GM19043 (cell line): Measurements from ENCODE around the gene LHX6.

Experiments
- ATAC-seq: cut with Tn5 transposase; IDR thresholded peaks from one replicate; pipeline ENCODE4 v1.9.1; 2021; ENCODE audit warnings: low read depth; ENCODE audit not compliant: unreplicated experiment

LHX6 gene

GRCh38 chr9:122216798-122217418, 11.8 kb downstream of the LHX6 start:
- no peak for ATAC-seq

- no peak for ATAC-seq
Measured at GRCh38 chr9:122216138-122216797, 12.5 kb downstream of the LHX6 start.

GRCh38 chr9:122215663-122216062, 13.1 kb downstream of the LHX6 start:
- ATAC-seq: no peak

- ATAC-seq: no peak
Measured at GRCh38 chr9:122214507-122214906, 14.2 kb downstream of the LHX6 start.

GRCh38 chr9:122213589-122214413, 15.0 kb downstream of the LHX6 start:
- no peak for ATAC-seq

- no peak for ATAC-seq
Measured at GRCh38 chr9:122213102-122213588, 15.6 kb downstream of the LHX6 start.

GRCh38 chr9:122212473-122213004, 16.2 kb downstream of the LHX6 start:
- no peak for ATAC-seq

GRCh38 chr9:122209451-122209850, 19.3 kb downstream of the LHX6 start:
- ATAC-seq: no peak

- no peak for ATAC-seq
Measured at GRCh38 chr9:122207096-122207495, 21.7 kb downstream of the LHX6 start.

GRCh38 chr9:122206118-122207046, 22.4 kb downstream of the LHX6 start:
- ATAC-seq: no peak

GRCh38 chr9:122205176-122205575, 23.6 kb downstream of the LHX6 start:
- ATAC-seq: no peak

GRCh38 chr9:122204491-122204890, 24.3 kb downstream of the LHX6 start:
- no peak for ATAC-seq

- ATAC-seq: no peak
Measured at GRCh38 chr9:122204055-122204454, 24.7 kb downstream of the LHX6 start.

- ATAC-seq: no peak
Measured at GRCh38 chr9:122202111-122202510, 26.6 kb downstream of the LHX6 start.

- ATAC-seq: no peak
Measured at GRCh38 chr9:122201641-122202040, 27.1 kb downstream of the LHX6 start.

GRCh38 chr9:122200960-122201595, 27.7 kb downstream of the LHX6 start:
- ATAC-seq: no peak

- ATAC-seq: no peak
Measured at GRCh38 chr9:122197882-122198281, 30.9 kb downstream of the LHX6 start.

GRCh38 chr9:122197426-122197825, 31.3 kb downstream of the LHX6 start:
- ATAC-seq: no peak

- no peak for ATAC-seq
Measured at GRCh38 chr9:122195875-122196274, 32.9 kb downstream of the LHX6 start.

GRCh38 chr9:122193651-122194050, 35.1 kb downstream of the LHX6 start:
- ATAC-seq: no peak
